ENCODE results near the gene STK10. TPM values are rescaled to one million over a fixed set of nuclear protein-coding genes. Genes with fewer than 3 reads are reported as not detected.

STK10 gene
- polyA plus RNA-seq, 3 donors from 2014 or later, result 24.8 to 274 (median 54.9) TPM

DNA sequence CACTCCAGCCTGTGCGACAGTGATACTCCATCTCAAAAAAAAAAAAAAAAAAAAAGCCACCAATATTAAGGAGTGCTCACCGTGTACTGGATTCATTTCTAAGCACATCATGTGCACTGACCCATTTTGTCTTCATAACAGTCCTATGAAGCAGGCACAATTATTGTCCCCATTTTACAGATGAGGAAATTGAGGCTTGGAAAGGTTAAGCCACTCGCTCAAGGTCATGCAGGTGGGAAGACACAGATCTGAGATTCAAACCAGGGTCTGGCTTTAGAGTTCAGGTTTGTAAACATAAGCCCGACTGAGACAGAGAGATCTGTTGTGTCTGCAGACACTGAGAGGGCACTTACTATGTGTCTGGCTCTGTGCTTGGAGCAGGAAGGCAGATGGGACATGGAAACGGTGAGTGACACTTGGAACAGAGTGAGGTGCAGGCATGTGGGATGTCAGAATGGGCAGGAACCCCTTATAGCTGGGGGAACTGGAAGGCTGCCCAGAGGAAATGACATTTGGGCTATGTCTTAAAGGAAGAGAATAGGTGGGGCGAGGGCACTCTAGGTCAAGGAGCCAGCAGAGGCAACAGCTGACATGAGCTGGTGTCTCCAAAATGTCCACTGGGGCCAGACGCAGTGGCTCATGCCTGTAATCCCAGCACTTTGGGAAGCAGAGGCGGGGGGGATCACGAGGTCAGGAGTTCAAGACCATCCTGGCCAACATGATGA is 69.9 kb downstream of the STK10 start:
- Mint-ChIP-seq H3K4me3 (peak overlapping the region; percentile 59 to 76 (median 74)), H3K27me3 (ENCODE audit: low read depth in 3 of 3) (peaks cover 15 to 28% (median 26%) of the 10 kb centered on the region in 3 donors), H3K36me3 (peaks cover 19 to 31% (median 22%) of the 10 kb centered on the region in 3 donors), H3K27ac (peak overlapping the region; percentile 92 to 98 (median 95)), H3K4me1 (peaks cover 82 to 88% of the 10 kb centered on the region in 2 donors), H3K9me3 (peaks cover 0 to 5% (median 0%) of the 10 kb centered on the region in 6 donors)
- no peak for DNase-seq

DNA sequence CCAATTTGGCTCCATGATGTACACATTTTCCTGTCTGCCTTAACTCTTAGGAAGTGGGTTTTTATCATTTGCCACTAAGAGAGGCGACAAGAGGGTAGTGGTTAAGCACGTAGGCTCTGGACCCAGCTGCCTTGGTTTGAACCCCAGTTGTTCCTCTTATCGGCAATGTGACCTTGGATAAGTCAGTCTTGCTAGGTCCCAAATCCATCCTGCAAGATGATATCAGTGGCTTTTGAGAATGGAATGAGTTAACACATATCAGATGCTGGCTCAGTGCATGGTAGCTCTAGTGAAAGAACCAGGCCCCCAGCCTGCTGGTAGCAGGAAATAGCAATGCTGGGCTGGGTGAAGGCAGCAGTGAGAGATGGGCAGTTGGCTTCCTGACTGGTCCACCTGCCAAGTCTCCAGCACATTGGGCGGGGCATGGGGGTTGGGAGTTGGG is 72.5 kb downstream of the STK10 start:
- Mint-ChIP-seq H3K4me1 (peaks cover 89 to 96% of the 10 kb centered on the region in 2 donors), H3K9me3 (peaks cover 0 to 5% (median 0%) of the 10 kb centered on the region in 6 donors), H3K36me3 (peaks cover 17 to 37% (median 27%) of the 10 kb centered on the region in 3 donors), H3K4me3 (peak overlapping the region; percentile 74 to 88 (median 85)), H3K27me3 (ENCODE audit: low read depth in 3 of 3) (peaks cover 24 to 42% (median 37%) of the 10 kb centered on the region in 3 donors), H3K27ac (peak overlapping the region; percentile 95 to 98 (median 97))
- peak; percentile 65 to 76 (median 73) for DNase-seq

DNA sequence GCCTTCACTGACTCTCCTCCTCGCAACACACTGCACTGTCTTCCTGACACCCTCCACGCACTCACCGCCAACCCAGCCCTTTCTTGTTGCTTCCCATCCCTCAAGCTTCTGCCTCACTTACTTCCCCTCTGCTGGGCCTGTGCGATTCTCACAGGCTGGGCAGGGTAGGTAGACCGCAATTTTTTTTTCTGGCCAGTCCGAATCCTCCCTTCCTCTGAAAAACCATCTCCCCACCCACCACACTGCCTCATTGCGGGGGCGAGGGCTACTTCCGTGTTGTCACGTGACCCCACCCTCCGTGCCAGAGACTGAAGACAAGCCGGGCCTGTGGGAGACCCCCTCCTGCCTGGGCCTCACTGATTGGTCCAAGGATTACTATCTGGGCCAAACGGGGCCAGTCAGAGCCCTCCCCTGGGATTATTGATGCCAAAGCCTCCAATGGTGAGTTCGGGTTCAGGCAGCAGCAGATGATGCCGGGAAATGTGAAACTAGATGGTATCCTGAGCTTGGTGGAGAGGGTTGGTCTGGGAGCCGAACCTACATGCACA is 73.1 kb downstream of the STK10 start:
- Mint-ChIP-seq H3K27me3 (ENCODE audit: low read depth in 3 of 3) (peaks cover 24 to 42% (median 37%) of the 10 kb centered on the region in 3 donors), H3K4me1 (peaks cover 90 to 96% of the 10 kb centered on the region in 2 donors), H3K4me3 (peak overlapping the region; percentile 74 to 88 (median 85)), H3K9me3 (peaks cover 0 to 5% (median 0%) of the 10 kb centered on the region in 6 donors), H3K27ac (peak overlapping the region; percentile 95 to 98 (median 97)), H3K36me3 (peaks cover 17 to 40% (median 27%) of the 10 kb centered on the region in 3 donors)
- DNase-seq, result peak; percentile 87 to 89 (median 87)

DNA sequence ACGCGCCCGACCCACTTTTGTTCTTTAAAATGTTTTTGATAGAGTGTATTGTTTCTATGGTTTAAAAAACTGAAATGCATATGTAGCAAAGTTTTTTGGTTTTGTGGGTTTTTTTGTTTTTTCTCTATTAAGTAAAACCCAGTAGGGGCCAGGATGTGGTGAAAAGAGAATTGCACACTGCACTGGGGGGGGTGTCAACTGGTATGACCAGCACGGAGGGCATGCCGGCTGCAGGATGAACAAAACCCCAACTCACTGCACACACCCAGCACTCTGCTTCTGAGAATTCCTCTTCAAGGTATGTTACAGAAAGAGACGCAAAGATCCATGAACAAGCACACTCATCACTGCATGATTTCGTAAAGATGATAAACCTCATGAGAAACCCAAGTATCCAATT is 75.0 kb downstream of the STK10 start:
- Mint-ChIP-seq H3K9me3 (peaks cover 0 to 5% (median 0%) of the 10 kb centered on the region in 6 donors), H3K36me3 (peaks cover 14 to 41% (median 27%) of the 10 kb centered on the region in 3 donors), H3K27ac (peak overlapping the region; percentile 94 to 99 (median 97)), H3K27me3 (ENCODE audit: low read depth in 3 of 3) (peaks cover 26 to 40% (median 37%) of the 10 kb centered on the region in 3 donors), H3K4me3 (peak overlapping the region; percentile 75 to 88 (median 82)), H3K4me1 (peaks cover 91 to 95% of the 10 kb centered on the region in 2 donors)
- peak; percentile 89 to 90 (median 90) for DNase-seq

DNA sequence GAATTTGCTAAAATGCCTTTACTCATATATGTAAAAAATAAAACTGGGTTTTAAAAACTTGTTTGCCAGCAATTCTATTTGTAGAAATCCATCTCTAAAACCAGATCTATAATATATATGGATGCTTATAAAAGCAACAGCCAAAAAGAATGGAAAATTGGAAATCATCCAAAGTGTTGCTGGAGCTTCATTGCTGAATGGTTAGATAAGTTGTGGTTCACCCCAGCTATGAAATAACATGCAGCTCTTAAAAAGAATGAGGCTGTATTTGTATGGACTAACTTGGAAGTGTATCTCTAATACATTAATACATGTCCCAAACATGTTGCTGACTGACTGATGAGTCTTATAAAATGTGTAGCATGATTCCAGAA is 76.2 kb downstream of the STK10 start:
- DNase-seq, result no peak
- Mint-ChIP-seq H3K36me3 (peaks cover 19 to 41% (median 30%) of the 10 kb centered on the region in 3 donors), H3K4me3 (peak overlapping the region; percentile 75 to 88 (median 82)), H3K27ac (peak overlapping the region; percentile 94 to 99 (median 97)), H3K27me3 (ENCODE audit: low read depth in 3 of 3) (peaks cover 26 to 43% (median 37%) of the 10 kb centered on the region in 3 donors), H3K9me3 (peaks cover 0 to 5% (median 0%) of the 10 kb centered on the region in 6 donors), H3K4me1 (peaks cover 93 to 95% of the 10 kb centered on the region in 2 donors)

DNA sequence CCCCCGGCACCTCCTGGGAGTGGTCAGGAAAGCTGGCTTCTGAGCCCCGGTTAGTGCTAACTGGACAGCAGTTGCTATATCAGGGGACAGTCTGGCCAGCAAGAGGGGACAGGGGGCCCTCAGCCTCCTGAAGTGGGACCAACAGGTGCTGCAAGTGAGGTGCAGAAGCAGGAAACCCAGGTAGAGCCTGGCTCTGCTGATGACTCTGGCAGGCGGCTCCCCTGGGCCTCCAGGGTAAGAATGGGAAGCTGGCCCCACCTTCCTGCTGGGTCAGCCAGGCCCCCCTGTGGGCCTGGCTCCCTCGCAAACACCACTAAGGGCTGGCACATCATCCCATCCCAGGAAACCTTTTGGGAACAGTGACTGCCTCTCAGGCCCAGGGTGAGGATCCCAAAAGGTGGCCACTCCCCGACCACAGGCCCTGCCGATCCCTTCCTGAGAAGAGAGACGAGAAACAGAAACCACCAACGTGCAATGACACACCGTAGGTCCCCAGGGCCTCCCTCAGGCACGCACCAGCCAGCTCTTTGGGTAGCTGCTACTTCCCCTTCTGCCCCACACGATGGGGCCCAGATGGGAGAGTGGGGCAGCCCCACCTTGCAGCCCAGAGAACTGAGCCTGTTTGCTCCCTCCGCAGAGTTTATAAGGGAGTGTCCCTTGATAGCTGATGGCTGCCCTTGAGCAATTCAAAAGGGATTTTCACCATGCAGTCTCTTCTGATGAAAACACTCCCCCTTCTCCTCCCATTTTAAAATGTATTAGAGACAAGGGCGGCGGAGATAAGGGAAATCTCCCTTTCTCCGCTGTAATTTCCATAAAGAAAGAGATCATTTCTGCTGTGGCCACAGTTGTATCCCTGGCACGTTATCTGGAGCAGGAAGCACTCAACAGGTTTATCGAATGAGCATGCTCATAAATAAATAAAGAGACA is 76.8 kb downstream of the STK10 start:
- Mint-ChIP-seq H3K9me3 (peaks cover 0 to 5% (median 0%) of the 10 kb centered on the region in 6 donors), H3K27ac (peak overlapping the region; percentile 94 to 99 (median 97)), H3K27me3 (ENCODE audit: low read depth in 3 of 3) (peaks cover 26 to 41% (median 37%) of the 10 kb centered on the region in 3 donors), H3K4me3 (peak overlapping the region; percentile 75 to 88 (median 82)), H3K36me3 (peaks cover 21 to 35% (median 24%) of the 10 kb centered on the region in 3 donors), H3K4me1 (peaks cover 90 to 94% of the 10 kb centered on the region in 2 donors)
- DNase-seq, result peak; percentile 63 to 67 (median 67)

DNA sequence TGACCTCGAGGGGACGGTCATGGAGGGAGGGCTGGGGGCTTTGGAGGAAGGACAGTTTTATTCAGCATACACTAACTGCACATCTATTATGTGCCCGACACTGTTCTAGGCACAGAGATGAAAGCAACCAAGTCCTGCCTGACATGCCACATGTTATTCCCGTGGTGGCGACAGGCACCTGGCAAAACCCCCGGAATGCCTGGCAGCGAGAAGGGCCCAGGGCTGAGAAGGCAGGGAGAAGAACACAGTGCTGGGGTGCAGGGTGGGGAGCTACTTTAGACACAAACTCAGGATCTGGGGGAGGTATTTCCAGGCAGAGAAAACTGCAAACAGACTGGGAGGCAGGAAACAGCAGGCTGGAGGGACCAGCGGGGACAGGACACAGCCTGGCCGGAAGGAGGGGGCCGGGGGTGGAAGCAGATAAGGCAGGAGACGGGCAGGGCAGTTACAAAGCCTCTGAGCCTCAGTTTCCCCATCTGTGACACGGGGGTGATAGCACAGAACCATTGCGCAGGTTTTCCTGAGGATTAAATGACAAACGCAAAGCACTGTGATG is 77.7 kb downstream of the STK10 start:
- H3K4me1 Mint-ChIP-seq, result peaks cover 82 to 86% of the 10 kb centered on the region in 2 donors

DNA sequence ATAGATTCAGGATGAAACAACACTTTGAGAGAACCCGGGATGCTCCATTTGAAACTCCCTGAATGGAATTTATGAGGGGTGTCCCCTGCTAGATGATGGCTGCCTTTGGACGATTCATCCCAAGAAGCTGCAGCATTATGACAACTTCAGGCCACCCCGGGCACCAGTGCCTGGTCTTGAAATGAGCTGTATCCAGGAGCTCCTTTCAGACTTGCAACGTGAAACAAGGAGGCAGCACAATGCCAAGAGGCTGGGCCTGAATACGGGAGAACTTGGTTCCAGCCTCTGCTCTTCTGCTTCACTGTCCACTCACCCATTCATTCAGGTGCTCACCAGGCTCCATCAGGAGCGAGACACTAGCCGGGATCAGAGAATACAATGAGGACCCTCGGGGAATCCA is 78.3 kb downstream of the STK10 start:
- peaks cover 0 to 2% (median 0%) of the 10 kb centered on the region in 6 donors for H3K9me3 Mint-ChIP-seq
- H3K4me3 Mint-ChIP-seq, result peak overlapping the region; percentile 56 to 69 (median 66)
- peaks cover 10 to 27% (median 15%) of the 10 kb centered on the region in 3 donors for H3K36me3 Mint-ChIP-seq
- no peak for DNase-seq
- H3K4me1 Mint-ChIP-seq, result peaks cover 76 to 80% of the 10 kb centered on the region in 2 donors
- peak overlapping the region; percentile 94 to 99 (median 97) for H3K27ac Mint-ChIP-seq
- peaks cover 20 to 34% (median 23%) of the 10 kb centered on the region in 3 donors for H3K27me3 Mint-ChIP-seq (ENCODE audit: low read depth in 3 of 3)

More for the DNA sequence above, 77.7 kb downstream of the STK10 start:
- peaks cover 16 to 30% (median 18%) of the 10 kb centered on the region in 3 donors for H3K36me3 Mint-ChIP-seq
- DNase-seq, result no peak
- peak overlapping the region; percentile 94 to 99 (median 97) for H3K27ac Mint-ChIP-seq
- H3K27me3 Mint-ChIP-seq (ENCODE audit: low read depth in 3 of 3), result peaks cover 26 to 40% (median 28%) of the 10 kb centered on the region in 3 donors
- peaks cover 0 to 5% (median 0%) of the 10 kb centered on the region in 6 donors for H3K9me3 Mint-ChIP-seq
- peak overlapping the region; percentile 56 to 69 (median 66) for H3K4me3 Mint-ChIP-seq

DNA sequence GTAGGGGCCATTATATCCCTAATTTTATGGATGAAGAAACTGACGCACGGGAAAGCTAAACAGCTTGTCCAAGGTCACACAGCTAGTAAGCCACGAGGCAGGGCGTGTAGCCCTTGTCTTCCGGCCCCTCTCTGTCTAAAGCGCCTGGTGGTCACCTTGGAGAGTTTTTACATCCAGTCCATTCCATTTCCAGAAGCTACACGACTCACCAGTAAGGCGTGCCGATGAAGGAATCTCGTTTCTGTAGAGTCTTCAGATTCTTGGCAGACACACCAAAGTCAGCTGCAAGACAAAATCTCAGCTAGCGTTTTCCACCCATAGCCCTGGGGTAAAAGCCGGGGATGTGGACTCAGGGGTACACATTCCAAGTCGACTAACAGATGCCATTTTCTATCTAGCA is 80.5 kb downstream of the STK10 start:
- Mint-ChIP-seq H3K9me3 (no peaks in the 10 kb centered on the region), H3K36me3 (peaks cover 7 to 26% (median 8%) of the 10 kb centered on the region in 3 donors), H3K4me3 (peak overlapping the region in 3 of 5 donors; percentile 19 to 71 (median 64)), H3K27me3 (ENCODE audit: low read depth in 3 of 3) (peaks cover 7 to 18% (median 9%) of the 10 kb centered on the region in 3 donors), H3K27ac (peak overlapping the region; percentile 75 to 94 (median 86)), H3K4me1 (peaks cover 57 to 59% of the 10 kb centered on the region in 2 donors)
- no peak for DNase-seq

DNA sequence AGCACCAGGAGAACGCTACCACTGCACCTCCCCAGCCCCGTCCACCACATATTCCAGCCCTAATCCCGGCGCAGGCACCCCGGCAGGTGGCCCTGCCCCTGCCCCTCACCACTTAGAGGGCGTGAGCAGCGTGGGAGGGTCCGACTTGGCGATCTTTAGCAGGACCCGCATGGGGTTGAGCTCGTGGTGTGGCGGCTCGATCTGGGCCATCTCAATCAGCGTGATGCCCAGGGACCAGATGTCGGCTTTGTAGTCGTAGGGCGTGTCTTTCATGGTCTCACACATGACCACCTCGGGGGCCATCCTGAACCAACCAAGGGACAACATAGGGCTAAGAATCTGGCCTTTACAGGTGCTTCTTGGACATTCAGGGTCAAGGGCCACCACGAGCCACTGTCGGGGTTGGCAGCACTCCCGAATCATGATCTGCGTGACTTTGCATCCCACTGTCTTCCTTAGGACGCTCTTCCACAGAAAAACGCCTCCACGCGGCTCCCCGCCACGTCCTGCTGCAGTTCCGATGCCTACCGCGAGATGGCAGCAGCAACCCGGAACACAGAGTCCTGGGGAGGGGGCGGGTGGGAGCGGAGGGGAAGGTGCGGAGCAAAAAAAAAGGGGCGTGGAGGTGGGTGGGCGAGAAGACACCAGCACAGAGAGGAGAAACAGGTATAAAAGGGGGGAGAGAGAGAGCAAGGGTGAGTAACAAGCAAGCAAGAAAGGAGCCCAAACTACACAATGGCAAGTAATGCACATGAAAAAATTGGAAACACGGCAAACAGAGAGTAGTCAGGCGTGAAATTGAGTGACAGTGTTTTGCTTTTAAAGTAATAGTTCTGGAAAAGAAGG is 81.3 kb downstream of the STK10 start:
- Mint-ChIP-seq H3K9me3 (no peaks in the 10 kb centered on the region), H3K36me3 (peaks cover 5 to 32% (median 8%) of the 10 kb centered on the region in 3 donors), H3K27ac (peak overlapping the region; percentile 75 to 94 (median 86)), H3K4me1 (peaks cover 51 to 54% of the 10 kb centered on the region in 2 donors), H3K4me3 (peak overlapping the region; percentile 19 to 71 (median 49)), H3K27me3 (ENCODE audit: low read depth in 3 of 3) (peaks cover 2 to 15% (median 4%) of the 10 kb centered on the region in 3 donors)
- DNase-seq, result peak; percentile 56 to 62 (median 58)

DNA sequence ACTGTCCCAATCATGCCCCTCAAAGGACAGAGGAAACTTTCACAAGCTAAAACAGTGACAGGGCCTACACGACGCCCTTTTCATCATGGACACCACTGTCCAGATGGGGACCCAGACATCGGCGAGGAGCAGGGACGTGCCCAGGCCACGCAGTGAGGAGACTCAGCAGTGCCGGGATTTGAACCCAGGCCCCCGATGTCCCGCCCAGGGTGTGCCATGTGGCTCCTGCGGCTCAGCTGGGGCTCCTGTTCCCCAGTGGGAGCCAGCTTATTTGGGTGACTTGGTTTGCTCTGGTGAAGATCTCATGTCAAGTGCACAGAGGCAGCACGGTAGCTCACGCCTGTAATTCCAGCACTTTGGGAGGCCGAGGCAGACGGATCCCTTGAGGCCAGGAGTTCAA is 82.2 kb downstream of the STK10 start:
- Mint-ChIP-seq H3K27ac (peak overlapping the region; percentile 35 to 71 (median 56)), H3K4me3 (no peak overlapping the region), H3K36me3 (peaks cover 8 to 34% (median 12%) of the 10 kb centered on the region in 3 donors), H3K27me3 (ENCODE audit: low read depth in 3 of 3) (peaks cover 2 to 17% (median 4%) of the 10 kb centered on the region in 3 donors), H3K9me3 (no peaks in the 10 kb centered on the region), H3K4me1 (peaks cover 42 to 45% of the 10 kb centered on the region in 2 donors)
- DNase-seq, result no peak

All from immature natural killer cell (primary cell).